Nephron (organoid): ENCODE results near the gene LRRTM4.
"Not testable (repeated sequence)": the region's sequence is repeated elsewhere in the genome, so short reads cannot be mapped to it uniquely, and the experiment has no call there.

Experiments used
- H3K27ac Mint-ChIP-seq, 3 experiments: 2 replicates each; pipeline ENCODE4 v1.8.0; 2020; ENCODE audit warnings: mixed read lengths in 3 of 3, mild to moderate bottlenecking in 2 of 3, moderate library complexity in 1 of 3
- H3K27me3 Mint-ChIP-seq: 2 replicates; pipeline ENCODE4 v1.8.0; 2021; ENCODE audit warnings: low read depth, mild to moderate bottlenecking, moderate library complexity, mixed read lengths
- H3K36me3 Mint-ChIP-seq: 2 replicates; pipeline ENCODE4 v1.8.0; 2020; ENCODE audit warnings: low read depth, mixed read lengths
- H3K4me1 Mint-ChIP-seq: 2 replicates; pipeline ENCODE4 v1.8.0; 2020; ENCODE audit warnings: mixed read lengths
- H3K4me3 Mint-ChIP-seq, 3 experiments: 2 replicates each; pipeline ENCODE4 v1.8.0; 2020; ENCODE audit warnings: mild to moderate bottlenecking in 3 of 3, mixed read lengths in 3 of 3, moderate library complexity in 2 of 3
- H3K9me3 Mint-ChIP-seq: 2 replicates; pipeline ENCODE4 v1.8.0; 2020; ENCODE audit warnings: mixed read lengths
- TF ChIP-seq, protein P1 (sequence below), 3 experiments: fragments of 200-600 bp; sonication (generic); IDR thresholded peaks; one replicate each; pipeline ENCODE4 v1.5.0; 2021; ENCODE audit warnings: antibody characterized with exemption in 3 of 3; ENCODE audit not compliant: unreplicated experiment in 3 of 3

Gene LRRTM4

DNA sequence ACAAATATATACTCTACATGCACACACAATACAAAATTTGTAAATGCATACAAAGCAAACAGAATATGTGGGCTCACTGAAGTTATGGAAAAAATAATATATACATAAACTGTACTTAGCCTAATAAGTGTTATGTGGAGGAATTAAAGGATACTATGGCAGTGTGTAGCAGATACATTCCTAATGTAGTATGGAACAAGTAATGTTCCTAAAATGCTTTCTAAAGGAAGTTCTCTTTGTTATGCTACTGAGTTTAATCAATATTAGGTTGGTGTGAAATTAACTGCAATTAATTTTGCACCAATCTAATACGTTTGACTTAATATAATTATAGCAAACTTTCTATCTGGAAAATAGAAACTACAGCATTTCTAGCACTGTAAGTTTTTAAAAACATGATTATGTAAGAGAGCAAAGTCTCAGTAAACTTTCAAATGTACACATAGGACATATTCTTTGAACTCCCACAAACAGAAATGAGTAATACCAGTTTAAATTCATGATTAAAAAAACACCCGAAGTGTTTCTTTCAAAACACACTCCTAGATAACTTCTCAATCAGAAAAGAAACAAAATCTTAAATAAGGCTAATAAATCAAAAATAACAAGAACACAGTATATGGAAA, 331.3 kb downstream of the LRRTM4 start:
- Mint-ChIP-seq H3K27ac (no peak overlapping the region), H3K27me3 (no peaks in the 10 kb centered on the region), H3K4me3 (no peak overlapping the region), H3K4me1 (no peaks in the 10 kb centered on the region), H3K9me3 (no peaks in the 10 kb centered on the region), H3K36me3 (no peaks in the 10 kb centered on the region)
- TF ChIP-seq, protein P1, sequence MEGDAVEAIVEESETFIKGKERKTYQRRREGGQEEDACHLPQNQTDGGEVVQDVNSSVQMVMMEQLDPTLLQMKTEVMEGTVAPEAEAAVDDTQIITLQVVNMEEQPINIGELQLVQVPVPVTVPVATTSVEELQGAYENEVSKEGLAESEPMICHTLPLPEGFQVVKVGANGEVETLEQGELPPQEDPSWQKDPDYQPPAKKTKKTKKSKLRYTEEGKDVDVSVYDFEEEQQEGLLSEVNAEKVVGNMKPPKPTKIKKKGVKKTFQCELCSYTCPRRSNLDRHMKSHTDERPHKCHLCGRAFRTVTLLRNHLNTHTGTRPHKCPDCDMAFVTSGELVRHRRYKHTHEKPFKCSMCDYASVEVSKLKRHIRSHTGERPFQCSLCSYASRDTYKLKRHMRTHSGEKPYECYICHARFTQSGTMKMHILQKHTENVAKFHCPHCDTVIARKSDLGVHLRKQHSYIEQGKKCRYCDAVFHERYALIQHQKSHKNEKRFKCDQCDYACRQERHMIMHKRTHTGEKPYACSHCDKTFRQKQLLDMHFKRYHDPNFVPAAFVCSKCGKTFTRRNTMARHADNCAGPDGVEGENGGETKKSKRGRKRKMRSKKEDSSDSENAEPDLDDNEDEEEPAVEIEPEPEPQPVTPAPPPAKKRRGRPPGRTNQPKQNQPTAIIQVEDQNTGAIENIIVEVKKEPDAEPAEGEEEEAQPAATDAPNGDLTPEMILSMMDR (IDR thresholded peaks at IDR 0.05; ENCODE audit: unreplicated experiment in 3 of 3) = no peak

DNA sequence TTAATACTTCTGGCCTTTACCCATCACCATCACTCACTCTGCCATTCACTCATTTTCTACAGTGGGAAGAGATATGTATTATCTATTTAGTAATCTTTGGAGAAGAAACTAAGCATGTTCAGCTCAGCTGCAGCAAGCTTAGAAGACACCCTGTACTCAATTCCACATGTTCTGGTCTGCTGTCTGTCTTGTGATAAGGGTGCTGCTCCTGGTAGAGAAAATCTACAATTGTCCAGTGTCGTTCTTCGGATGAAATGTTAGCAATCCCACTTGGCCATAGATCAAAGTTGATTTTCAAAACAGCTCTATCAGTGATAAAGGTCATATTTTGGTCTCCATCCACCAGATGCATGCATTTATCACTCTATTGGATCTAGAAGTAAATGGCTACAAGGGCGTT, 337.1 kb downstream of the LRRTM4 start:
- peaks cover 12% of the 10 kb centered on the region for H3K9me3 Mint-ChIP-seq
- no peak overlapping the region for H3K27ac Mint-ChIP-seq
- no peaks in the 10 kb centered on the region for H3K4me1 Mint-ChIP-seq
- TF ChIP-seq, protein P1 (IDR thresholded peaks at IDR 0.05; ENCODE audit: unreplicated experiment in 3 of 3) = no peak
- no peaks in the 10 kb centered on the region for H3K36me3 Mint-ChIP-seq
- no peaks in the 10 kb centered on the region for H3K27me3 Mint-ChIP-seq
- no peak overlapping the region for H3K4me3 Mint-ChIP-seq

DNA sequence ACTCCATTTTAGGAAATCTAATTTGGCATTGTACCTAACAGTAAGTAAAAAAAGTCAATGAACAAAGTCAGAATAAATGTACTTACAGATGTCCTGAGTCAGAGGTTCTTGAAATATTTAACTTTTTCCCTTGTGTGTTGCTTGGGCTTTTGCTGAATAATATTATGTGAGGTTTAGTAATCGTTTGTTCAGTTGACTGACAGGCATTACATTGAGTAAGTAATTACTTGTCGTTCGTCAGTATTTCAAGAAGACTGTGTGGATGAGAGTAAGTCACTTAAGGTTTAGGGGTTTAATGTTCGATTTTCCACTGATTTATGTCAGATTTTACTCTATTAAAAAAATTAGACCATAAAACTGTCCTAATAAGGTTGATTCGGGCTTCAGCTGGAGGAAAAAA, 342.9 kb downstream of the LRRTM4 start:
- Mint-ChIP-seq H3K27ac (no peak overlapping the region), H3K36me3 (no peaks in the 10 kb centered on the region), H3K9me3 (peaks cover 10% of the 10 kb centered on the region), H3K4me3 (no peak overlapping the region), H3K4me1 (no peaks in the 10 kb centered on the region), H3K27me3 (no peaks in the 10 kb centered on the region)
- TF ChIP-seq, protein P1 (IDR thresholded peaks at IDR 0.05; ENCODE audit: unreplicated experiment in 3 of 3) = no peak

DNA sequence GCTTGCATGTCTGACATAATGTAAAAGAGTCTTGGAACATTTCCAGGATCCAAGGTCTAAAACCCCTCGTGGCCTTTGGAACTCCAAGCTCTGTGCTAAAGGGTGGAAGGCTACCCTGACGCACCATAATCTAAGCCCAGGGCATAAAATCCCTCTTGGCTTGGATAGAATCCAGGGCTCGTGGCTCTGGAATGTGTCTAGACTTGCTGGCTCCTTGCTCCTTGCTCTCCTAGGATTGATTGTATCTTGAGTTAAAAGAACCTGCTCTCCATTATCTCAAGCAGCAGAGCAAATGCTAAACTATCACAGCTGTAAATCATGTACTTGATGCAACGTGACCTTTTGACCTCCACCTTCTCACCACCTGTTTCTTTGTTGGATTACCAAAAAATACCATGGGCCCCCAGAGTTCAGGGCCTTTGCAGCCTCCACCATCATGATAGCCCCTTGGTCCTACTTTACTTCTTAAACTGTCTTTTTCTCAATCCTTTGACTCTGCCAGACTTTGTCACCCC, 346.9 kb downstream of the LRRTM4 start:
- H3K27me3 Mint-ChIP-seq, H3K4me1 Mint-ChIP-seq, H3K9me3 Mint-ChIP-seq, H3K4me3 Mint-ChIP-seq, H3K36me3 Mint-ChIP-seq, H3K27ac Mint-ChIP-seq: not testable (repeated sequence)

DNA sequence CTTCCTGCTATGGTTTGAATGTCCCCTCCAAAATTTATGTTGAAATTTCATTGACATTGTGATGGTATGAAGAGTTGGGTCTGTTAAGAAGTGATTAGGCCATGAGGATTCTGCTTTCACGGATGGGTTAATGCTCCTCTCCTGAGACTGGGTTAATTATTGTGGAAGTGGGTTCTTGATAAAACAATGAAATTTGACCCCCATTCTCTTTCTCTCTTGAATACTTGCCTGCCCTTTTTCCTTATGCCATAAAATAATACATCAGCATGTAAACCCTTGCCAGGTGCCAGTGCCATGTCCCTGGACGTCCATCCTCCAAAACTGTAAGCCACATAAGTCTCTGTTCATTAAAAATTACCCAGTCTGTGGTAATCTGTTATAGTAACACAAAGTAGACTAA, 352.8 kb downstream of the LRRTM4 start:
- Mint-ChIP-seq H3K9me3 (peaks cover 27% of the 10 kb centered on the region), H3K27me3 (no peaks in the 10 kb centered on the region), H3K4me1 (no peaks in the 10 kb centered on the region), H3K4me3 (no peak overlapping the region), H3K27ac (no peak overlapping the region), H3K36me3 (peaks cover 5% of the 10 kb centered on the region)
- TF ChIP-seq, protein P1 (IDR thresholded peaks at IDR 0.05; ENCODE audit: unreplicated experiment in 3 of 3) = no peak

DNA sequence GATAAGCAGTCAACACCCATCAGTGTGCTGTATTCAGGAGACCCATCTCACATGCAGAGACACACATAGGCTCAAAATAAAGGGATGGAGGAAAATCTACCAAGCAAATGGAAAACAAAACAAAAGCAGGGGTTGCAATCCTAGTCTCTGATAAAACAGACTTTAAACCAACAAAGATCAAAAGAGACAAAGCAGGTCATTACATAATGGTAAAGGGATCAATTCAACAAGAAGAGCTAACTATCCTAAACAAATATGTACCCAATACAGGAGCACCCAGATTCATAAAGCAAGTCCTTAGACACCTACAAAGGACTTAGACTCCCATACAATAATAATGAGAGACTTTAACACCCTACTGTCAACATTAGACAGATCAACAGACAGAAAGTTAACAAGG, 358.2 kb downstream of the LRRTM4 start:
- H3K27ac Mint-ChIP-seq, H3K4me3 Mint-ChIP-seq, H3K4me1 Mint-ChIP-seq, H3K36me3 Mint-ChIP-seq, H3K27me3 Mint-ChIP-seq: not testable (repeated sequence)
- H3K9me3 Mint-ChIP-seq = peaks cover 25% of the 10 kb centered on the region

DNA sequence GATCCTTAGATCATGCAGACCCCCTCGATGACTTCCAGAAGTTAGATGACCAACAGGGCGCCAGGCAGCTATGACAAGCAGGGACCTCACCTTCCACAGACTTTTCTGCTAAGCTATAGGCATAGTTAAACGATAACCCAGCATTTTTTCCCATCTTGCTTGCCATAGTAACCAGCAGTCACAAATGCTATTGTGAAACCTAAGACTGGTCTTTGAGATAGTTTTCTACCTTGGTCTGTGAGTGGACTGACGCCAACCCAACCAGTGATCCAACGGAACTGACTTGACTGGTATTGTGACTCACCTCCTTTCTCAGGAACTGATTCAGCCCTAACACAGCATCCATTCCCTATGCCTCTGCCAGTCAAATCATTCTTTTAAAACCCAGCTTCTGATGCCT, 361.2 kb downstream of the LRRTM4 start:
- H3K27me3 Mint-ChIP-seq = no peaks in the 10 kb centered on the region
- H3K4me3 Mint-ChIP-seq = no peak overlapping the region
- peaks cover 15% of the 10 kb centered on the region for H3K9me3 Mint-ChIP-seq
- TF ChIP-seq, protein P1 (IDR thresholded peaks at IDR 0.05; ENCODE audit: unreplicated experiment in 3 of 3) = no peak
- H3K4me1 Mint-ChIP-seq = peaks cover 5% of the 10 kb centered on the region
- no peaks in the 10 kb centered on the region for H3K36me3 Mint-ChIP-seq
- no peak overlapping the region for H3K27ac Mint-ChIP-seq
